Left ventricle myocardium inferior (tissue), 1 donor: ENCODE results near the gene TMEM115. TPM values are rescaled to one million over a fixed set of nuclear protein-coding genes. Genes with fewer than 3 reads are reported as not detected.

Experiments
- DNase-seq: peaks from one replicate; pipeline ENCODE4 v3.0.0-alpha.2; 2020
- H3K27ac ChIP-seq: fragments of 200-600 bp; replicated peaks from 2 replicates; pipeline ENCODE4 v1.8.0; 2021
- H3K27me3 ChIP-seq: fragments of 200-600 bp; 2 replicates; pipeline ENCODE4 v1.8.0; 2021; ENCODE audit warnings: low read depth
- H3K36me3 ChIP-seq: fragments of 200-600 bp; 2 replicates; pipeline ENCODE4 v1.8.0; 2021
- H3K4me1 ChIP-seq: fragments of 200-600 bp; 2 replicates; pipeline ENCODE4 v1.8.0; 2021
- H3K4me3 ChIP-seq: fragments of 200-600 bp; 2 replicates; pipeline ENCODE4 v1.8.0; 2021; ENCODE audit warnings: mild to moderate bottlenecking, moderate library complexity
- H3K9me3 ChIP-seq: fragments of 200-600 bp; replicated peaks from 2 replicates; pipeline ENCODE4 v1.8.0; 2021
- CTCF ChIP-seq: fragments of 200-600 bp; IDR thresholded peaks from 2 replicates; pipeline ENCODE4 v1.8.0; 2021; ENCODE audit warnings: antibody characterized with exemption, mild to moderate bottlenecking, borderline replicate concordance
- intact Hi-C: fragments of 100-400 bp; cut with micrococcal nuclease; formaldehyde crosslinking; loops from one replicate; pipeline ENCODE4 v1.11.0; 2022
- total RNA-seq: library from RNA; stranded (reverse); fragmentation: NEBNext Ultra II Directional; extraction: Animal tissue kit (Norgen Biotek cat#: 25700); gene quantifications from one replicate; pipeline ENCODE4 v1.2.1, GENCODE V29; 2021
- donor health status: DM: no; HTN: yes; CAD: no; lungs with severe emphysema.

TMEM115 gene
- total RNA-seq, 1 donor from 2014 or later = 23.5 TPM

- peaks cover 15% of the 10 kb centered on the region for H3K27me3 ChIP-seq
- H3K36me3 ChIP-seq = no peaks in the 10 kb centered on the region
- no peak for TF ChIP-seq CTCF
- no peaks in the 10 kb centered on the region for H3K9me3 ChIP-seq
- H3K27ac ChIP-seq = peak overlapping the region; percentile 95
- no peak for DNase-seq
- H3K4me1 ChIP-seq = peaks cover 64% of the 10 kb centered on the region
- H3K4me3 ChIP-seq = peak overlapping the region; percentile 97
- intact Hi-C loops = no loop called here
These were observed 19.2 kb downstream of the TMEM115 start for GRCh38 chr3:50340147-50340447.

- H3K27ac ChIP-seq = peak overlapping the region; percentile 95
- H3K4me3 ChIP-seq = peak overlapping the region; percentile 97
- H3K27me3 ChIP-seq = peaks cover 15% of the 10 kb centered on the region
- TF ChIP-seq CTCF = no peak
- H3K36me3 ChIP-seq = no peaks in the 10 kb centered on the region
- no peaks in the 10 kb centered on the region for H3K9me3 ChIP-seq
- H3K4me1 ChIP-seq = peaks cover 67% of the 10 kb centered on the region
- DNase-seq = no peak
- intact Hi-C loops = no loop called here
These were observed 19.7 kb downstream of the TMEM115 start for GRCh38 chr3:50339485-50340146.

GRCh38 chr3:50338965-50339364 lies 20.4 kb downstream of the TMEM115 start:
- intact Hi-C loops = no loop called here
- Histone ChIP-seq H3K27me3 (peaks cover 15% of the 10 kb centered on the region), H3K4me1 (peaks cover 74% of the 10 kb centered on the region), H3K27ac (peak overlapping the region; percentile 95), H3K4me3 (peak overlapping the region; percentile 97), H3K9me3 (no peaks in the 10 kb centered on the region), H3K36me3 (no peaks in the 10 kb centered on the region)
- DNase-seq = no peak
- no peak for TF ChIP-seq CTCF

GRCh38 chr3:50337175-50337861 lies 22.0 kb downstream of the TMEM115 start:
- Histone ChIP-seq H3K4me3 (peak overlapping the region; percentile 97), H3K9me3 (no peaks in the 10 kb centered on the region), H3K27me3 (peaks cover 15% of the 10 kb centered on the region), H3K4me1 (peaks cover 90% of the 10 kb centered on the region), H3K27ac (peak overlapping the region; percentile 95), H3K36me3 (peaks cover 3% of the 10 kb centered on the region)
- intact Hi-C loops = no loop called here
- no peak for TF ChIP-seq CTCF
- peak; percentile 100 for DNase-seq

- TF ChIP-seq CTCF = no peak
- DNase-seq = no peak
- peaks cover 94% of the 10 kb centered on the region for H3K4me1 ChIP-seq
- H3K27ac ChIP-seq = peak overlapping the region; percentile 95
- peak overlapping the region; percentile 97 for H3K4me3 ChIP-seq
- peaks cover 10% of the 10 kb centered on the region for H3K36me3 ChIP-seq
- intact Hi-C loops = no loop called here
- H3K27me3 ChIP-seq = peaks cover 14% of the 10 kb centered on the region
- H3K9me3 ChIP-seq = no peaks in the 10 kb centered on the region
These were observed 22.7 kb downstream of the TMEM115 start for GRCh38 chr3:50336452-50337174.
